Measurements from ENCODE around the gene TCF4.

Gene TCF4

GRCh38 chr18:55488473-55488872 lies 99.5 kb downstream of the TCF4 start:
- Histone ChIP-seq H3K4me3 (ENCODE audit: low read length) (no peak overlapping the region), H3K9me2 (replicated peaks; ENCODE audit: control insufficient read depth, low read length) (no peaks in the 10 kb centered on the region), H3K9me3 (ENCODE audit: control insufficient read depth, insufficient read depth, low read length) (no peaks in the 10 kb centered on the region), H4K20me1 (ENCODE audit: control insufficient read depth, insufficient read depth, low read depth, low read length) (no peaks in the 10 kb centered on the region), H3F3A (ENCODE audit: control insufficient read depth, insufficient read depth) (no peaks in the 10 kb centered on the region; the same call in 1 of the 2 replicates), H3K79me2 (ENCODE audit: control insufficient read depth, low read length) (peaks cover 94% of the 10 kb centered on the region), H3K36me3 (ENCODE audit: control insufficient read depth, low read length) (peaks cover 15% of the 10 kb centered on the region), H3K27me3 (ENCODE audit: control insufficient read depth, low read length) (no peaks in the 10 kb centered on the region), H3K4me1 (ENCODE audit: control insufficient read depth, low read length) (peaks cover 72% of the 10 kb centered on the region), H3K27ac (ENCODE audit: low read depth, low read length) (no peak overlapping the region), H3K4me2 (ENCODE audit: low read length) (peak overlapping the region; percentile 71)
- no peak for TF ChIP-seq CTCF (IDR thresholded peaks at IDR 0.05; ENCODE audit: low read depth, low read length, poor library complexity, severe bottlenecking)
- TF ChIP-seq EZH2phosphoT487 (IDR thresholded peaks at IDR 0.05; ENCODE audit: borderline replicate concordance, low read length), result no peak

DNA sequence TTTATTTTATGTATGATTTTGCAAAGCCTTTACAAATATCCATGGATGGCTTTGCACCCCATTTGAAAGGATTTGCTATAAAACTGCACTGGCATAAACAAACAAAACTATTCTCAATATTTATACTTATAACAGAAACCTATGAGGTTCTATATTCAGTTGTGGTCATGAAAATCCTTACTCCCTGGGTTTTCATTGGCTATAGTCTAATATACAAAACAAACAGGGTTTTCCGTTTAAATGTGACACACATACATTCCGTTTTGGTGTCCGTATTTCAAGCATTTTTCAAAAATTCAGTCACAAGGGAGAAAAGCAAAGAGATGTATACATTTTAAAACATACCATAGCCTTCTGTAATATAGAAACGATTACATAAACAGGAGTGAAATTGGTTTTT lies 100.0 kb downstream of the TCF4 start:
- Histone ChIP-seq H4K20me1 (ENCODE audit: control insufficient read depth, insufficient read depth, low read depth, low read length) (no peaks in the 10 kb centered on the region), H3K27ac (ENCODE audit: low read depth, low read length) (no peak overlapping the region), H3K27me3 (ENCODE audit: control insufficient read depth, low read length) (no peaks in the 10 kb centered on the region), H3K9me2 (replicated peaks; ENCODE audit: control insufficient read depth, low read length) (no peaks in the 10 kb centered on the region), H3K4me1 (ENCODE audit: control insufficient read depth, low read length) (peaks cover 71% of the 10 kb centered on the region), H3K79me2 (ENCODE audit: control insufficient read depth, low read length) (peaks cover 96% of the 10 kb centered on the region), H3K36me3 (ENCODE audit: control insufficient read depth, low read length) (peaks cover 20% of the 10 kb centered on the region), H3K4me2 (ENCODE audit: low read length) (no peak overlapping the region), H3K4me3 (ENCODE audit: low read length) (no peak overlapping the region), H3F3A (ENCODE audit: control insufficient read depth, insufficient read depth) (no peaks in the 10 kb centered on the region; the same call in 1 of the 2 replicates), H3K9me3 (ENCODE audit: control insufficient read depth, insufficient read depth, low read length) (no peaks in the 10 kb centered on the region)
- no peak for TF ChIP-seq EZH2phosphoT487 (IDR thresholded peaks at IDR 0.05; ENCODE audit: borderline replicate concordance, low read length)
- TF ChIP-seq CTCF (IDR thresholded peaks at IDR 0.05; ENCODE audit: low read depth, low read length, poor library complexity, severe bottlenecking), result no peak

GRCh38 chr18:55486936-55487335 lies 101.1 kb downstream of the TCF4 start:
- H4K20me1 ChIP-seq (ENCODE audit: control insufficient read depth, insufficient read depth, low read depth, low read length), result no peaks in the 10 kb centered on the region
- no peak overlapping the region for H3K4me3 ChIP-seq (ENCODE audit: low read length)
- peaks cover 62% of the 10 kb centered on the region for H3K4me1 ChIP-seq (ENCODE audit: control insufficient read depth, low read length)
- no peaks in the 10 kb centered on the region for H3K27me3 ChIP-seq (ENCODE audit: control insufficient read depth, low read length)
- TF ChIP-seq EZH2phosphoT487 (IDR thresholded peaks at IDR 0.05; ENCODE audit: borderline replicate concordance, low read length) (no peak), CTCF (IDR thresholded peaks at IDR 0.05; ENCODE audit: low read depth, low read length, poor library complexity, severe bottlenecking) (no peak)
- no peak overlapping the region for H3K27ac ChIP-seq (ENCODE audit: low read depth, low read length)
- H3F3A ChIP-seq (ENCODE audit: control insufficient read depth, insufficient read depth), result no peaks in the 10 kb centered on the region; the same call in 1 of the 2 replicates
- H3K36me3 ChIP-seq (ENCODE audit: control insufficient read depth, low read length), result peaks cover 29% of the 10 kb centered on the region
- H3K4me2 ChIP-seq (ENCODE audit: low read length), result no peak overlapping the region
- H3K9me2 ChIP-seq (replicated peaks; ENCODE audit: control insufficient read depth, low read length), result no peaks in the 10 kb centered on the region
- no peaks in the 10 kb centered on the region for H3K9me3 ChIP-seq (ENCODE audit: control insufficient read depth, insufficient read depth, low read length)
- H3K79me2 ChIP-seq (ENCODE audit: control insufficient read depth, low read length), result peaks cover 98% of the 10 kb centered on the region

Measured in DOHH2 (cell line).